GM12878 (cell line): ENCODE data around the gene GPRASP3. TPM values are rescaled to one million over a fixed set of nuclear protein-coding genes. Genes with fewer than 3 reads are reported as not detected.

Experiments used
- ATAC-seq: fragments of 200-7000 bp; cut with Tn5 transposase; 3 replicates; pipeline ENCODE4 v1.9.1; 2020; ENCODE audit warnings: mild to moderate bottlenecking, moderate library complexity
- BruUV-seq: library from RNA; stranded (reverse); fragments of 400-500 nt; replicated peaks from 2 replicates; lab custom pipeline; 2021; lab: Mats Ljungman, UMichigan
- CTCF ChIA-PET: fragments of 300-600 bp; sonication (Branson Sonifier 250); formaldehyde crosslinking; extraction: SDS; loops from one replicate; lab custom pipeline; 2021; ENCODE audit warnings: inconsistent platforms; lab: Yijun Ruan, JAX
- POLR2A ChIA-PET: fragments of 350-600 bp; formaldehyde crosslinking; extraction: SDS; loops from one replicate; lab custom pipeline; 2021; ENCODE audit warnings: inconsistent platforms; lab: Charles Lee
- RAD21 ChIA-PET: fragments of 300-600 bp; sonication (Branson Sonifier 250); formaldehyde crosslinking; loops from one replicate; lab custom pipeline; 2023; ENCODE audit warnings: antibody characterized with exemption; ENCODE audit not compliant: unreplicated experiment; lab: Charles Lee
- SMC1A ChIA-PET: fragments of 300-600 bp; sonication (Branson Sonifier 250); formaldehyde crosslinking; loops from one replicate; lab custom pipeline; 2023; ENCODE audit not compliant: unreplicated experiment, uncharacterized antibody; lab: Charles Lee
- DNase-seq: peaks from one replicate; pipeline ENCODE4 v3.0.0-alpha.2; 2011; ENCODE audit warnings: low read depth, low spot score
- FAIRE-seq: peaks from 3 replicates; lab custom pipeline; 2011; peaks lifted over from hg19 to GRCh38; lab: Jason Lieb, UNC
- H2AFZ ChIP-seq: 2 replicates; pipeline ENCODE4 v1.6.0; 2011; ENCODE audit warnings: low read depth, low read length, control low read depth; ENCODE audit not compliant: control insufficient read depth
- H3K27ac ChIP-seq: 2 replicates; pipeline ENCODE4 v1.5.1; 2011; ENCODE audit warnings: control low read depth; ENCODE audit not compliant: control insufficient read depth, insufficient read depth
- H3K27me3 ChIP-seq, 2 experiments: replicated peaks in 1 of 2; 2 replicates each; pipeline versions ENCODE4 v1.6.0 to v1.6.1; 2011; ENCODE audit warnings: low read length in 1 of 2; ENCODE audit not compliant: control insufficient read depth in 2 of 2, insufficient read depth in 2 of 2
- H3K36me3 ChIP-seq, 2 experiments: 2 replicates each; pipeline ENCODE4 v1.5.1; 2011; ENCODE audit warnings: low read length in 1 of 2; ENCODE audit not compliant: control insufficient read depth in 2 of 2, insufficient read depth in 2 of 2
- H3K4me1 ChIP-seq: 2 replicates; pipeline ENCODE4 v1.6.1; 2011; ENCODE audit warnings: mild to moderate bottlenecking, low read length, moderate library complexity, mixed read lengths; ENCODE audit not compliant: control insufficient read depth, insufficient read depth
- H3K4me2 ChIP-seq: 2 replicates; pipeline ENCODE4 v1.6.0; 2011; ENCODE audit warnings: control low read depth; ENCODE audit not compliant: control insufficient read depth, insufficient read depth
- H3K4me3 ChIP-seq: fragments of 200-600 bp; sonication (generic); 2 replicates; pipeline ENCODE4 v1.5.1; 2016
- H3K79me2 ChIP-seq: 2 replicates; pipeline ENCODE4 v1.6.0; 2011; ENCODE audit warnings: low read length; ENCODE audit not compliant: control insufficient read depth, insufficient read depth
- H3K9ac ChIP-seq: 2 replicates; pipeline ENCODE4 v1.8.0; 2011; ENCODE audit warnings: low read length, control low read depth, mixed read lengths; ENCODE audit not compliant: control insufficient read depth, insufficient read depth
- H3K9me3 ChIP-seq: replicated peaks from 3 replicates; pipeline ENCODE4 v1.5.1; 2011; ENCODE audit warnings: mild to moderate bottlenecking, low read length; ENCODE audit not compliant: control insufficient read depth, insufficient read depth
- H4K20me1 ChIP-seq: 2 replicates; pipeline ENCODE4 v1.6.0; 2011; ENCODE audit not compliant: control insufficient read depth, insufficient read depth
- BACH1 ChIP-seq: fragments of 450-650 bp; IDR thresholded peaks from 2 replicates; pipeline ENCODE4 v1.6.1; 2017; ENCODE audit warnings: mild to moderate bottlenecking, borderline replicate concordance
- E2F8 ChIP-seq: fragments of 450-650 bp; IDR thresholded peaks from 2 replicates; pipeline ENCODE4 v1.6.1; 2018; ENCODE audit warnings: mild to moderate bottlenecking, low read depth, moderate library complexity; ENCODE audit not compliant: partially characterized antibody
- GABPA ChIP-seq: IDR thresholded peaks from 2 replicates; pipeline ENCODE4 v1.6.1; 2014; ENCODE audit warnings: antibody characterized with exemption, low read depth, mild to moderate bottlenecking, inconsistent platforms
- POU2F2 ChIP-seq: IDR thresholded peaks from 3 replicates; pipeline ENCODE4 v1.6.1; 2011; ENCODE audit warnings: low read depth, mild to moderate bottlenecking, low read length, borderline replicate concordance
- RELB ChIP-seq: fragments of 450-650 bp; IDR thresholded peaks from 2 replicates; pipeline ENCODE4 v1.6.1; 2017; ENCODE audit warnings: low read depth, mild to moderate bottlenecking, moderate library complexity
- SUPT20H ChIP-seq: IDR thresholded peaks from 2 replicates; pipeline ENCODE4 v1.6.1; 2011; ENCODE audit warnings: low read depth, mild to moderate bottlenecking, low read length, moderate library complexity, borderline replicate concordance; ENCODE audit not compliant: control insufficient read depth
- ZNF207 ChIP-seq: fragments of 450-650 bp; IDR thresholded peaks from 2 replicates; pipeline ENCODE4 v1.6.1; 2014; ENCODE audit warnings: antibody characterized with exemption, mild to moderate bottlenecking, borderline replicate concordance
- WGBS: methylation state at CpG from one replicate; pipeline ENCODE4 v1.1.6; 2016; ENCODE audit warnings: low lambda C conversion rate; ENCODE audit not compliant: insufficient replicate concordance, insufficient coverage; ENCODE audit errors: missing lambda C conversion rate; 5-methylcytosine and 5-hydroxymethylcytosine counted together
- in situ Hi-C: fragments of 300-500 bp; cut with MboI; formaldehyde crosslinking; loops from 9 replicates; pipeline ENCODE4 v1.14.3; 2018; ENCODE audit warnings: mixed read lengths
- intact Hi-C: fragments of 100-400 bp; cut with micrococcal nuclease; formaldehyde crosslinking; loops from one replicate; pipeline ENCODE4 v1.14.2; 2022; ENCODE audit not compliant: unreplicated experiment
- polyA plus RNA-seq, 11 experiments: library from polyadenylated mRNA; depleted of rRNA in 4 of 11; unstranded in 6 of 11; stranded (reverse) in 5 of 11; fragments of >200 nt; fragmentation: Nextera tagmentation in 4 of 11; fragmentation: Illumina TruSeq in 1 of 11; extraction: Ambion mirVana in 4 of 11; extraction: Trizol in 1 of 11; gene quantifications; 1 replicate in 1 of 11; 2 replicates in 10 of 11; pipeline versions ENCODE4 v1.2.1 to v1.2.3, GENCODE V29; 2011 to 2016; ENCODE audit warnings: inconsistent platforms in 2 of 11, missing spikeins in 2 of 11, low read depth in 1 of 11
- total RNA-seq, 4 experiments: library from RNA; depleted of rRNA in 3 of 4; stranded (reverse); fragments of >200 nt in 3 of 4; fragmentation: Illumina TruSeq in 1 of 4; extraction: Trizol in 1 of 4; gene quantifications; 2 replicates each; pipeline versions ENCODE4 v1.2.1 to v1.2.3, GENCODE V29; 2013 to 2021
- TF ChIP-seq, protein P1 (sequence below): IDR thresholded peaks from 2 replicates; pipeline ENCODE4 v1.6.1; 2012; ENCODE audit warnings: low read length, inconsistent platforms

GPRASP3 gene
- total and polyA plus RNA-seq, 10 of the 15 experiments (the other 5 are each of a cell fraction or from before 2014, with no cell fraction given), result 0.09 to 0.30 (median 0.14) TPM

- ChIA-PET CTCF (interaction anchor here (1.0 kb wide), 1 partner anchor 9 kb away, joined by 3 read pairs; no protein-coding TSS in a partner anchor), POLR2A (no interaction called here)
Measured at GRCh38 chrX:102723456-102723855, 2.9 kb downstream of the GPRASP3 start.

More at GRCh38 chrX:102723456-102723855, 2.9 kb downstream of the GPRASP3 start:
- WGBS, result 8% methylated on average over 1 of the region's 1 CpG
- TF ChIP-seq ZNF207 (no peak), GABPA (no peak), E2F8 (no peak), SUPT20H (no peak), POU2F2 (no peak), BACH1 (no peak), RELB (no peak)
- TF ChIP-seq, protein P1, sequence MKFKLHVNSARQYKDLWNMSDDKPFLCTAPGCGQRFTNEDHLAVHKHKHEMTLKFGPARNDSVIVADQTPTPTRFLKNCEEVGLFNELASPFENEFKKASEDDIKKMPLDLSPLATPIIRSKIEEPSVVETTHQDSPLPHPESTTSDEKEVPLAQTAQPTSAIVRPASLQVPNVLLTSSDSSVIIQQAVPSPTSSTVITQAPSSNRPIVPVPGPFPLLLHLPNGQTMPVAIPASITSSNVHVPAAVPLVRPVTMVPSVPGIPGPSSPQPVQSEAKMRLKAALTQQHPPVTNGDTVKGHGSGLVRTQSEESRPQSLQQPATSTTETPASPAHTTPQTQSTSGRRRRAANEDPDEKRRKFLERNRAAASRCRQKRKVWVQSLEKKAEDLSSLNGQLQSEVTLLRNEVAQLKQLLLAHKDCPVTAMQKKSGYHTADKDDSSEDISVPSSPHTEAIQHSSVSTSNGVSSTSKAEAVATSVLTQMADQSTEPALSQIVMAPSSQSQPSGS, result no peak
- no peaks in the 10 kb centered on the region for H3K79me2 ChIP-seq
- ChIA-PET SMC1A (no interaction called here), RAD21 (no interaction called here)
- H3K9me3 ChIP-seq, result no peaks in the 10 kb centered on the region
- no peaks in the 10 kb centered on the region for H4K20me1 ChIP-seq
- no peak overlapping the region for H3K4me3 ChIP-seq
- no peaks in the 10 kb centered on the region for H3K36me3 ChIP-seq
- no peak overlapping the region for H3K9ac ChIP-seq
- H3K27ac ChIP-seq, result no peak overlapping the region
- no peak for ATAC-seq
- no peaks in the 10 kb centered on the region for H3K4me1 ChIP-seq
- H3K4me2 ChIP-seq, result no peak overlapping the region
- H3K27me3 ChIP-seq, result no peaks in the 10 kb centered on the region; a peak in 1 of 4 replicates
- intact Hi-C loops, result no loop called here
- no TSS peak for BruUV-seq
- FAIRE-seq, result no peak
- DNase-seq, result no peak
- no peak overlapping the region for H2AFZ ChIP-seq
- in situ Hi-C loops, result no loop called here
